A673 (cell line): ENCODE results near the gene C2.

Experiments
- EZH2 ChIP-seq: fragments of 200-600 bp; sonication (generic); IDR thresholded peaks from 2 replicates; pipeline ENCODE4 v1.6.1; 2017; ENCODE audit warnings: borderline replicate concordance, low read depth, mild to moderate bottlenecking, mixed read lengths, antibody characterized with exemption, low read length; ENCODE audit not compliant: poor library complexity, severe bottlenecking
- TF ChIP-seq, protein P1 (sequence below): fragments of 300-800, 200-600 bp; sonication (generic); conservative IDR thresholded peaks from 2 replicates; pipeline ENCODE4 v1.5.1; 2017; ENCODE audit warnings: low read depth, mild to moderate bottlenecking, antibody characterized with exemption, low read length, moderate library complexity, mixed read lengths

DNA sequence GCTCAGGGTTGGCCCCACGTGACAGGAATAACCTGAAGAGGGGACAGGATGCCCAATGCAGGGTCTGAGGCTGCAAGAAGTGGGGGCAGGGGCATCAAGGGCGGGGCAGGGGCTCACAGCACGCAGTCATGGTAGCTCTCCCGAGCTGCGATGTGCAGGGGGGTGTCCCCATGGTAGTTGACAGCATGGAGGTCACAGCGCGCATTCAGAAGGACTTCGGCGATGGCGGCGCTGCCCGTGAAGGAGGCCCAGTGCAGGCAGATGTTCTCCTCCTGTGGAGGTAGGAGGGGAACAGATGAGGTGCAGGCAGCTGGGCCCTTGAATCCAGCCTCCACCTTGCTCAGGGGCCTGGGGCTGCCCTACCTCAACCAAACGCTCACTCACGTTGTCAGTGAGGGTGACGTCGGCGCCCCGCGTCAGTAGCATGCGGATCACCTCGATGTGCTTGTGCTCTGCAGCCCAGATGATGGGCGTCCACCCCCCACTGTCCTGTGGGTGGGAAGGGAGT, 42.9 kb upstream of the C2 start:
- TF ChIP-seq, protein P1, sequence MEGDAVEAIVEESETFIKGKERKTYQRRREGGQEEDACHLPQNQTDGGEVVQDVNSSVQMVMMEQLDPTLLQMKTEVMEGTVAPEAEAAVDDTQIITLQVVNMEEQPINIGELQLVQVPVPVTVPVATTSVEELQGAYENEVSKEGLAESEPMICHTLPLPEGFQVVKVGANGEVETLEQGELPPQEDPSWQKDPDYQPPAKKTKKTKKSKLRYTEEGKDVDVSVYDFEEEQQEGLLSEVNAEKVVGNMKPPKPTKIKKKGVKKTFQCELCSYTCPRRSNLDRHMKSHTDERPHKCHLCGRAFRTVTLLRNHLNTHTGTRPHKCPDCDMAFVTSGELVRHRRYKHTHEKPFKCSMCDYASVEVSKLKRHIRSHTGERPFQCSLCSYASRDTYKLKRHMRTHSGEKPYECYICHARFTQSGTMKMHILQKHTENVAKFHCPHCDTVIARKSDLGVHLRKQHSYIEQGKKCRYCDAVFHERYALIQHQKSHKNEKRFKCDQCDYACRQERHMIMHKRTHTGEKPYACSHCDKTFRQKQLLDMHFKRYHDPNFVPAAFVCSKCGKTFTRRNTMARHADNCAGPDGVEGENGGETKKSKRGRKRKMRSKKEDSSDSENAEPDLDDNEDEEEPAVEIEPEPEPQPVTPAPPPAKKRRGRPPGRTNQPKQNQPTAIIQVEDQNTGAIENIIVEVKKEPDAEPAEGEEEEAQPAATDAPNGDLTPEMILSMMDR = no peak
- TF ChIP-seq EZH2 = no peak
